ENCODE data around the gene SDSL. TPM values are rescaled to one million over a fixed set of nuclear protein-coding genes. Genes with fewer than 3 reads are reported as not detected.

The SDSL gene
- total RNA-seq, 4 donors from 2014 or later = 0.46 to 1.8 (median 1.4) TPM; not detected in 1

DNA sequence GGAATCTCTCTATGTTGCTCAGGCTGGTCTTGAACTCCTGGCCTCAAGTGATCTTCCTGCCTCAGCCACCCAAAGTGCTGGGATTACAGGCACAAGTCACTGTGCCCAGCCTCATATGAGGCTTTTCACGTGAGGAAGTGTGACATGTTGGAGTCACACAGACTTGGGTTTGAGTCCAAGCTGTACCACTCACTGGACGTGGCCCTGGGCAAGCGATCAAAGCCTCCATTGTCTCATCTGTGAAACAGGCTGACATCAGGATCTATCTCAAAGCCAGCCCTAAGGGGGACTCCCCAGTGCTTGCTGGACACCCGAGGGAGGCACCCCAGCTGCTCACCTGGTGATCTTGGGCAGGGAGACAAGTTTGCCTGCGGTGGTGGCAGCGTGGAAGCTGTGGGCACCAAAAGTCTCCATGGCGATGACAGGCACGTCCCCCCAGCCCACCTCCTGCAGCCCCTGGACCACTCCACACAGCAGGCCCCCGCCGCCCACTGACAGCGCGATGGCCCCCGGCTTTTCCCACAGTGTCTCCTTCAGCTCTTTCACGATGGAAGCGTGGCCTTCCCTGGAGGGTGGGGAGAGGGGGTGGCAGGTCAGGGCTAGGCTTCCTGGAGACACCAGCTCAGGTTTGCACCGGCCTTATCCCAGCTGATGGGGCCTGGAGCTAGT lies 25.2 kb upstream of the SDSL start:
- no peak overlapping the region for H3K4me3 ChIP-seq (ENCODE audit: low read depth, poor library complexity, severe bottlenecking)
- intact Hi-C loops (cut with DNase I; ENCODE audit: low total_unique reads) = no loop called here
- no peak for DNase-seq (ENCODE audit: low spot score in 2 of 2)
- WGBS, 2 donors = 60 to 68% methylated on average over 7 to 16 of the region's 16 CpGs
- no peak for TF ChIP-seq POLR2A (IDR thresholded peaks at IDR 0.05)
- TF ChIP-seq, protein P1, sequence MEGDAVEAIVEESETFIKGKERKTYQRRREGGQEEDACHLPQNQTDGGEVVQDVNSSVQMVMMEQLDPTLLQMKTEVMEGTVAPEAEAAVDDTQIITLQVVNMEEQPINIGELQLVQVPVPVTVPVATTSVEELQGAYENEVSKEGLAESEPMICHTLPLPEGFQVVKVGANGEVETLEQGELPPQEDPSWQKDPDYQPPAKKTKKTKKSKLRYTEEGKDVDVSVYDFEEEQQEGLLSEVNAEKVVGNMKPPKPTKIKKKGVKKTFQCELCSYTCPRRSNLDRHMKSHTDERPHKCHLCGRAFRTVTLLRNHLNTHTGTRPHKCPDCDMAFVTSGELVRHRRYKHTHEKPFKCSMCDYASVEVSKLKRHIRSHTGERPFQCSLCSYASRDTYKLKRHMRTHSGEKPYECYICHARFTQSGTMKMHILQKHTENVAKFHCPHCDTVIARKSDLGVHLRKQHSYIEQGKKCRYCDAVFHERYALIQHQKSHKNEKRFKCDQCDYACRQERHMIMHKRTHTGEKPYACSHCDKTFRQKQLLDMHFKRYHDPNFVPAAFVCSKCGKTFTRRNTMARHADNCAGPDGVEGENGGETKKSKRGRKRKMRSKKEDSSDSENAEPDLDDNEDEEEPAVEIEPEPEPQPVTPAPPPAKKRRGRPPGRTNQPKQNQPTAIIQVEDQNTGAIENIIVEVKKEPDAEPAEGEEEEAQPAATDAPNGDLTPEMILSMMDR (IDR thresholded peaks at IDR 0.05) = no peak

DNA sequence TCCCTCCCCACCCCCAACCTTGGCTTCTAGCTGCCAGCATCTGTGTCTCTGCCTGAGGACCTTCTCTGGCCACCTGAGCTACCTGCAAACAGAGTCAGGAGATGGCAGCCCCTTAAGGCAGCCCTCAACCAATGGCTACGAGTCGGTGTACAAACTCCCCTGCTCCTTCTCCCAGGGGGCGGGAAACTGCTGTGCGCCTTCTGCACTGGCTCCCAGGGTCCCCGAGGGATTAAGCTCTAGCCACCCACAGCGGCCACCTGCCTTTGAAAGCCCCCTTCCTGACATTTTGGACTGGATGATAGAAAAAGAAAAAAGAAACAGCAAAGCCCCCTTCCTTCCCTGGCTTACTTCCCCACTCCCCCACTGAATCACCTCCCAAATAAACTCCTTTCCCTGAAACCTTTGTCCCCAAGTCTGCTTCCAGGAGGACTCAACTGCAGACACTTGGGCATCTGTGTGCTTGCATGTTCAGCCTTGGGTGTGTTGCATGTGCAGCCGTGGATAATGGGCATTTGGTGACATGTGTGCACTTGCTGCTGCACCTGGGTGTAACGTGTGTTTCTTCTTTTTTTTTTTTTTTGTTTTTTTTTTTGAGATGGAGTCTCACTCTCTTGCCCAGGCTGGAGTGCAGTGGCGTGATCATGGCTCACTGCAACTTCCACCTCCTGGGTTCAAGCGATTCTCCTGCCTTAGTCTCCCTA lies 24.5 kb upstream of the SDSL start:
- DNase-seq (ENCODE audit: low spot score in 2 of 2) = no peak
- intact Hi-C loops (cut with DNase I; ENCODE audit: low total_unique reads) = no loop called here
- 45 to 46% methylated on average over 10 of the region's 10 CpGs for WGBS, 2 donors
- no peak for TF ChIP-seq POLR2A (IDR thresholded peaks at IDR 0.05)
- TF ChIP-seq, protein P1 (IDR thresholded peaks at IDR 0.05) = no peak
- H3K4me3 ChIP-seq (ENCODE audit: low read depth, poor library complexity, severe bottlenecking) = no peak overlapping the region

DNA sequence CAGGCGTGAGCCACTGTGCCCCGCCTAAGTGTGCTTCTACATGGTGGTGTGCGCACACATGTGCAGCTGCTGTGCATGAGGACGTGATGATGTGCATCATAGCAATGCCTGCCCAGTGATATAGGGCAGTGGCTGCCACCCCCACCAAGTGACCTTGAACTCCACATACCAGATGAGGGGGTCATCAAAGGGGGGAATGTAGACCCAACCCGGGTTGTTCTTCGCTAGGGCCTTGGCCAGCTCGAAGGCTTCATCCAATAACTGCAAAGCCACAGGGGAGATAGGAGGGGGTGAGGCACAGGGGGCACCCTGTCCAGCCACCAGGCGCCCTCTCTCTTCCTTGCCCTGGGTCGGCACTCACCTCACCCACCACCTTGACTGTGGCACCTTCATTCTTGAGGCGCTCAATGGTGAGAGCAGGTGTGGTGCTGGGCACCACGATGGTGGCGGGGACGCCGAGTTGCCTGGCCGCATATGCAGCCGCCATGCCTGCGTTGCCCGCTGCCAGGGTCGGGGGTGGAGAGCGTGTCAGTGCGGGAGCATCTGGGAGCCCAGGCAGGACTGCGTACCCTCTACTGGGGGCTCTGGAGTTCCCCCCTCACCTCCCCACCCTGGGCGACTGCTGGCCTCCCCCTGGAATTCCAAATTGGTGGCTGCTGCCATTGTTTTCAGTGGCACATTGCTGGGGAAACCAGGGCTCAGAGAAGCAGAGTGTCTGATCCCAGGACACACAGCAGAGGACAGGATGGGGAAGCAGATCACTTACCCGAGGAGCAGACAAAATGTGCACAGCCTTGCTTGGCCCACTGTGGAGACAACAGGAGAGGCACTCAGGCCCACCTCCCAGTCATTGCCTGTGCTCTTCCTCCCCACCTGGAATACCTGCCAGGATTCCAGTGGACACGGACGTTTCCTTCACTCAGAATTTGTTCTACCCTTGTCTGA lies 23.6 kb upstream of the SDSL start:
- TF ChIP-seq, protein P1 (IDR thresholded peaks at IDR 0.05) = no peak
- no peak for TF ChIP-seq POLR2A (IDR thresholded peaks at IDR 0.05)
- DNase-seq (ENCODE audit: low spot score in 2 of 2) = no peak
- WGBS, 2 donors = 76 to 79% methylated on average over 18 to 25 of the region's 26 CpGs
- no peak overlapping the region for H3K4me3 ChIP-seq (ENCODE audit: low read depth, poor library complexity, severe bottlenecking)
- intact Hi-C loops (cut with DNase I; ENCODE audit: low total_unique reads) = no loop called here

GRCh38 chr12:113399490-113399889 lies 22.7 kb upstream of the SDSL start:
- TF ChIP-seq POLR2A (IDR thresholded peaks at IDR 0.05) = no peak
- TF ChIP-seq, protein P1 (IDR thresholded peaks at IDR 0.05) = no peak
- intact Hi-C loops (cut with DNase I; ENCODE audit: low total_unique reads) = no loop called here

DNA sequence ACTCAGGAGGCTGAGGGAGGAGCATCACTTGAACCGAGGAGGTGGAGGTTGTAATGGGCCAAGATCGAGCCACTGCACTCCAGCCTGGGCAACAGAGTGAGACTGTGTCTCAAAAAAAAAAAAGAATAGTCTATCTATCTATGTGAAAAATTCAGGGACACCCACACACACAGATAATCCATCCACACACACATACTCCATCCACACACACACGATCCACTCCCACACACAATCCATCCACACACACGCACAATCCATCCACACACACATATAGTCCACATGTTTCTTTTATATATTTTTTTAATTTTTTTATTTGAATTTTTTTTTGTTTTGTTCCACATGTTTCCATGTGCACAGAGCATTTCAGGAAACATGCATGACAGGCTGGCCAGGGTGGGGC lies 21.8 kb upstream of the SDSL start:
- 65 to 67% methylated on average over 4 of the region's 4 CpGs for WGBS, 2 donors
- DNase-seq (ENCODE audit: low spot score in 2 of 2) = no peak
- H3K4me3 ChIP-seq (ENCODE audit: low read depth, poor library complexity, severe bottlenecking) = no peak overlapping the region
- TF ChIP-seq, protein P1 (IDR thresholded peaks at IDR 0.05) = no peak
- TF ChIP-seq POLR2A (IDR thresholded peaks at IDR 0.05) = no peak
- intact Hi-C loops (cut with DNase I; ENCODE audit: low total_unique reads) = no loop called here

More at GRCh38 chr12:113399490-113399889, 22.7 kb upstream of the SDSL start:
- WGBS, 2 donors = 87 to 88% methylated on average over 12 of the region's 12 CpGs
- no peak overlapping the region for H3K4me3 ChIP-seq (ENCODE audit: low read depth, poor library complexity, severe bottlenecking)
- DNase-seq (ENCODE audit: low spot score in 2 of 2) = no peak
